Measurements from ENCODE around the gene GRID1.

DNA sequence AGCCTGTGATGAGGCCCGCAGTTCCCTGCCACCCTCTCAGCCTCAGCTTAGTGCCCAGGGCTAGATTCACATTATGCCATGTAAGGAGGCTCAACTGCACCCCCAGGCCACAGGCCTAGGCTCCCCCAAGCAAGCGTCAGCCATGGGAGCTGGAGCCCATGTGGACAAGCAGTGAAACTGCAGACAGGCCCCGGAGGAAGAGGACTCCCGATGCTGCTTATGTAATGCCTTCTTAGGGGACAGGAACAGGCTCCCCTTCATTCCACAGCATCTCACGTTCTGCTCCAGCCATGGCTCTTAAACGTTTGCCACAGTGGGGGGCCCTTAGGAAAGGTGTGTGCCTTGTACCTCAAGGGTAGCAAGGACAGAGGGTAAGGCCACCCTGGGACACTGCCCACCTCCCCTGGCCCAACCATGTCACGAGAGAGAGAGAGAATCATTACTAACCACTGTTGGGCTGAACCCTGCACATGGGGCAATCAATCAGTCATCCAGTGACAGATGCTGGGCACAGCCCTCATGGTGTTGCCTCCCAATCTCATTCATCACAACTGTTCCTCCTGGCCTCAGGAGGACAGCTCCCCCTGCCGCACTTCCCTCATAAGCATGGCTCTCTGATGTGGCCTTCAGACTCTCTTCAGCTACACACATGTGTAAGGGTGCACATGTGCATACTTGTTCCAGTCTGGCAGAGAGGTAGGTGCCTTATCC is 263.0 kb downstream of the GRID1 start:
- TF ChIP-seq ZNF416 (CRISPR knock-in tag; IDR thresholded peaks at IDR 0.05) = no peak
- TF ChIP-seq TEAD4 (CRISPR knock-in tag; IDR thresholded peaks at IDR 0.05) = no peak
- TF ChIP-seq, protein P1, sequence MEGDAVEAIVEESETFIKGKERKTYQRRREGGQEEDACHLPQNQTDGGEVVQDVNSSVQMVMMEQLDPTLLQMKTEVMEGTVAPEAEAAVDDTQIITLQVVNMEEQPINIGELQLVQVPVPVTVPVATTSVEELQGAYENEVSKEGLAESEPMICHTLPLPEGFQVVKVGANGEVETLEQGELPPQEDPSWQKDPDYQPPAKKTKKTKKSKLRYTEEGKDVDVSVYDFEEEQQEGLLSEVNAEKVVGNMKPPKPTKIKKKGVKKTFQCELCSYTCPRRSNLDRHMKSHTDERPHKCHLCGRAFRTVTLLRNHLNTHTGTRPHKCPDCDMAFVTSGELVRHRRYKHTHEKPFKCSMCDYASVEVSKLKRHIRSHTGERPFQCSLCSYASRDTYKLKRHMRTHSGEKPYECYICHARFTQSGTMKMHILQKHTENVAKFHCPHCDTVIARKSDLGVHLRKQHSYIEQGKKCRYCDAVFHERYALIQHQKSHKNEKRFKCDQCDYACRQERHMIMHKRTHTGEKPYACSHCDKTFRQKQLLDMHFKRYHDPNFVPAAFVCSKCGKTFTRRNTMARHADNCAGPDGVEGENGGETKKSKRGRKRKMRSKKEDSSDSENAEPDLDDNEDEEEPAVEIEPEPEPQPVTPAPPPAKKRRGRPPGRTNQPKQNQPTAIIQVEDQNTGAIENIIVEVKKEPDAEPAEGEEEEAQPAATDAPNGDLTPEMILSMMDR (IDR thresholded peaks at IDR 0.05) = no peak
- no peak for TF ChIP-seq ZNF121 (CRISPR knock-in tag; IDR thresholded peaks at IDR 0.05)
- TF ChIP-seq JUN (CRISPR knock-in tag; IDR thresholded peaks at IDR 0.05) = no peak

Measured in WTC11 (cell line).